Neural crest cell (in vitro differentiated cells): ENCODE results near the gene EVC. TPM values are rescaled to one million over a fixed set of nuclear protein-coding genes. Genes with fewer than 3 reads are reported as not detected.

Experiments used
- DNase-seq: peaks from one replicate; pipeline ENCODE4 v3.0.0; 2021; ENCODE audit warnings: low read depth, mixed read lengths, low spot score
- H3K27ac Mint-ChIP-seq: one replicate; pipeline ENCODE4 v1.8.0; 2021; ENCODE audit warnings: mild to moderate bottlenecking, mixed read lengths; ENCODE audit not compliant: unreplicated experiment
- H3K27me3 Mint-ChIP-seq: 2 replicates; pipeline ENCODE4 v1.8.0; 2021; ENCODE audit warnings: low read depth, mild to moderate bottlenecking, mixed read lengths
- H3K36me3 Mint-ChIP-seq: 2 replicates; pipeline ENCODE4 v1.8.0; 2021; ENCODE audit warnings: low read depth, mild to moderate bottlenecking, mixed read lengths
- H3K4me1 Mint-ChIP-seq: 2 replicates; pipeline ENCODE4 v1.8.0; 2021; ENCODE audit warnings: mixed read lengths
- H3K4me3 Mint-ChIP-seq: one replicate; pipeline ENCODE4 v1.8.0; 2021; ENCODE audit warnings: mild to moderate bottlenecking, mixed read lengths
- H3K9me3 Mint-ChIP-seq: 2 replicates; pipeline ENCODE4 v1.8.0; 2021; ENCODE audit warnings: mixed read lengths
- total RNA-seq: library from RNA; stranded (reverse); gene quantifications from 2 replicates; pipeline ENCODE4 v1.2.1, GENCODE V29; 2021
- TF ChIP-seq, protein P1 (sequence below): fragments of 200-600 bp; sonication (generic); conservative IDR thresholded peaks from 2 replicates; pipeline ENCODE4 v1.5.0; 2021; ENCODE audit warnings: antibody characterized with exemption, mild to moderate bottlenecking

Gene EVC
- total RNA-seq, 1 donor from 2014 or later, result 24.4 TPM

DNA sequence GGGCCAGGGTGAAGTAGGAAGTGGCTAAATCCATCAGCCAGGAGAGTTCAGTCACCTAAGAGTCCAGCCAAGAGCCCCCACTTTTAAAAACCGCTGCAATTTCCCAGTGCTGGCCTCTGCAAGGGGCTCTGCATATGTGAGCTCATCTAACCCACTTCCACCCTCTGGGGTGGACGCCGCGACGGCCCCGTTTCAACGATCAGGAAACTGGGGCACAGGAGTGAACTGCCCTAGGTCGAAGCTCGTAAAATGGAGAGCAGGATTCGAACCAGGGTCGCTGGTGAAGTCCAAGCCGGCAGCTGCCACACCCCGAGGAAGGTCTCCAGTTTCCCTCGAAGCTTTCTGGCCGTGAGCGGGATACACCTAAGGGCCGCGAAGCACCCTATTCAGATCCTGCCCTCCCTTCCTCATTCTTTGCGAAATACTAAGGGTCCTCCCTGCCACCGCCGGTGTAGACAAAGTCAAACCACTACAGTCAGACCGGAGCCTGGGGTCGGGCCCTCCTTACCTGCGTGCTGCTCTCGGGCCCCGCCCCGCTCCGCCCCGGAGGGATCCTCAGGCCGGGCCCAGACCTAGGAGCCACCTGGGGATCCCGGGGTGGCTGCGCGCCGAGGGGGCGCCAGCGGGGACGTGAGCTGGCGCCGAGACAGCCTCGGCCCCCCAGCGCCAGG lies 3.1 kb upstream of the EVC start:
- Mint-ChIP-seq H3K36me3 (peaks cover 27% of the 10 kb centered on the region), H3K27ac (no peak overlapping the region), H3K9me3 (peaks cover 11% of the 10 kb centered on the region), H3K4me3 (peak overlapping the region; percentile 81), H3K4me1 (peaks cover 37% of the 10 kb centered on the region), H3K27me3 (peaks cover 4% of the 10 kb centered on the region)
- TF ChIP-seq, protein P1, sequence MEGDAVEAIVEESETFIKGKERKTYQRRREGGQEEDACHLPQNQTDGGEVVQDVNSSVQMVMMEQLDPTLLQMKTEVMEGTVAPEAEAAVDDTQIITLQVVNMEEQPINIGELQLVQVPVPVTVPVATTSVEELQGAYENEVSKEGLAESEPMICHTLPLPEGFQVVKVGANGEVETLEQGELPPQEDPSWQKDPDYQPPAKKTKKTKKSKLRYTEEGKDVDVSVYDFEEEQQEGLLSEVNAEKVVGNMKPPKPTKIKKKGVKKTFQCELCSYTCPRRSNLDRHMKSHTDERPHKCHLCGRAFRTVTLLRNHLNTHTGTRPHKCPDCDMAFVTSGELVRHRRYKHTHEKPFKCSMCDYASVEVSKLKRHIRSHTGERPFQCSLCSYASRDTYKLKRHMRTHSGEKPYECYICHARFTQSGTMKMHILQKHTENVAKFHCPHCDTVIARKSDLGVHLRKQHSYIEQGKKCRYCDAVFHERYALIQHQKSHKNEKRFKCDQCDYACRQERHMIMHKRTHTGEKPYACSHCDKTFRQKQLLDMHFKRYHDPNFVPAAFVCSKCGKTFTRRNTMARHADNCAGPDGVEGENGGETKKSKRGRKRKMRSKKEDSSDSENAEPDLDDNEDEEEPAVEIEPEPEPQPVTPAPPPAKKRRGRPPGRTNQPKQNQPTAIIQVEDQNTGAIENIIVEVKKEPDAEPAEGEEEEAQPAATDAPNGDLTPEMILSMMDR, result no peak
- peak; percentile 3 for DNase-seq

DNA sequence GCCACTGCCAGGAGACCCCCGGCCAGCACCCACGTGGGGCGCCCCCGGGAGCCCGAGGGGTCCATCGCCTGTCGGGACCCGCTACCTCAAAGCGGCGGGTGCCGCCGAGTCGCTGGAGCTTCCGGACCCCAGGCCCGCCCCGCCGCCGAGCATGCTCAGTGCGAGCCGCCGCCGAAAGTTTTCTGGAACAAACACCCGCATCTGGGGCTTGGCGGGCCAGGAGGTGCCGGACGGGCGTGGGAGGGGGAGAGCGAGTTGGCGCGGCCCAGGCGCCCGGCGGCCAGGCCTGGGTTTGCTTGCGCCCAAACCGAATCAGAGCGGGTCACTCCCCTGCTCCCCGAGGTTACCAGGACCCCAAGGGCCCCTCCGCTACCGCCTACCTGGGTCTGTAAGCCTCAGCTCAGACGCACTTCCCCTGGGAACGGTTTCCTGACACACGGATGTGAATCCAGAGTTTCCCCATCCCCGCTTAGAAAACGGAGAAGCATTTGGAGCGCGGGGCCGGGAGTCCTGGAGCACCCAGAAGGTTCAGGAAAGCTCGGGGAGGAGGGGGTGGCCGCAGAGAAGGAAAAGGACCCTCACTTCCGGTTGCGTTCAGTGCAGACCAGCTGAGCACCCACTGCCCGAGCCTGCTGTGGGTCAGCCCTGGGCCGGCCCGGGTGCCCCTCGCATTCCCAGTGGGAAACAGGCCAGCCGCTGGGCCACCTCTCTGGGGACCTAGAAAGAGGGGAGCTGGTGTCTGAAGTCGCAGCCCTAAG lies 2.4 kb upstream of the EVC start, which contains the start of gene EVC2:
TSS of gene EVC2 (minus strand) at position 111 of the 758 bp plus-strand sequence. CDS start at position 65, 46 bp downstream.
- H3K9me3 Mint-ChIP-seq, result peaks cover 8% of the 10 kb centered on the region
- H3K27ac Mint-ChIP-seq, result no peak within 1 kb of the TSS
- peaks cover 4% of the 10 kb centered on the region for H3K27me3 Mint-ChIP-seq
- TF ChIP-seq, protein P1, result no peak
- peak; percentile 51 for DNase-seq
- peaks cover 37% of the 10 kb centered on the region for H3K4me1 Mint-ChIP-seq
- peaks cover 22% of the 10 kb centered on the region for H3K36me3 Mint-ChIP-seq
- peak within 1 kb of the TSS; percentile 92 for H3K4me3 Mint-ChIP-seq

DNA sequence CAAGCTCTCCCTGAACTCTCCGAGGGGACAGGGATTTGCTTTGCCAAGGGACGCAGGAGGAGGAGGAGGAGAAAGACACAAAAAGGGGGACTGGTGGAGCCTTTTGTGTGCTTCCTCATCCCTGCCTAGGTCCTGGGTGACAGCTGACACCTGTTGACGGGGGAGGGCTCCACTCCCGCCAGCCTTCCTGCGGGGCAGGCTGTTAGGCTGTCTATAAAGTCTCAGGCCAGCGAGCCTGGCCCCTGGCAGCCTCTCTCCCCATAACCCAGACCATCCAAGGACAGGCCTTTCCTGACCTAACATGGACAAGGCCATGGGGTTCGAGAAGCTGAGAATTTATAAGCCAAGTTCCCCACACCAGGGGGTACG lies 1.8 kb upstream of the EVC start:
- DNase-seq, result no peak
- Mint-ChIP-seq H3K27ac (no peak overlapping the region), H3K9me3 (peaks cover 3% of the 10 kb centered on the region), H3K27me3 (peaks cover 4% of the 10 kb centered on the region), H3K4me1 (peaks cover 41% of the 10 kb centered on the region), H3K4me3 (peak overlapping the region; percentile 92), H3K36me3 (peaks cover 19% of the 10 kb centered on the region)
- TF ChIP-seq, protein P1, result no peak

DNA sequence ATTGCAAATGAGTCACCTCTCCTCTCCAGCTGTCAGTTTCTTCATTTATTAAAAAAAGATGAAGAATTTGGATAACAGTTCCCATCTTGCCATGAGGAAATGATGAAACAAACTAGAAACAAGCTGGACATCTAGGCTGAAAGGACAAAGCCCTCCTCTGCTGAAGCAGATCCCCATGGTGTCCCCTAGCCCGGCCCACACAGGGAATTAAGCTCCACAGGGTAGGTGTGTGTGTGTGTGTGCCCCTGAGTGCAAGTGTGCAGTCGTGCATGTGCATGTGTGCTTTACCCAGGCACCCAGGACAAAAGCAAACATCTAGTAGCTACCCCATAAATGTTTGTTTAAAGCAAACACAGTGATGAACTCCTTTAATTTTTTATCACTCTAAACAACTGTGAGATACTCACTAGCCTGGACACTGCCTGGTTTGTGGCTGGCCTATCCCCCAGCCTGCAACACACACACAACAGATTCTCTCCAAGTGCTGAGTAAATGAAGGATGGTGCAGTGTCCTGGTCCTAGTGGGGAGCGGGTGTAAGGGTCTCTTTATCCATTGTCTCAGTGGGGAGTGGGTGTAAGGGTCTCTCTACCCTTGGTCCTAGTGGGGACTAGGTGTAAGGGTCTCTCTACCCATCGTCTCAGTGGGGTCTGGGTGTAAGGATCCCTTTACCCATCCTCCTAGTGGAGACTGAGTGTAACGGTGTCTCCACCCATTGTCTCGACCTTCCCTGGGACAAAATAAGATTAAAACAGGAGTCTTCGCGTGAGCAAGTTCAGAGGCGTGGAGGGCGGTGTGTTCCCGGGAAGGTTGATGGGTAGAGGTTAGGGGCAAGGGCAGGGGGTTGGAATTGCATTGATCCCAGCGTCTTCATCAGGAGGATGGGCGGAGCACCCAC lies 688 bp upstream of the EVC start:
- Mint-ChIP-seq H3K36me3 (peaks cover 19% of the 10 kb centered on the region), H3K27ac (peak overlapping the region; percentile 83), H3K9me3 (peaks cover 5% of the 10 kb centered on the region), H3K4me1 (peaks cover 41% of the 10 kb centered on the region), H3K27me3 (peaks cover 4% of the 10 kb centered on the region), H3K4me3 (peak overlapping the region; percentile 92)
- DNase-seq, result peak; percentile 18
- TF ChIP-seq, protein P1, result peak; percentile 60

DNA sequence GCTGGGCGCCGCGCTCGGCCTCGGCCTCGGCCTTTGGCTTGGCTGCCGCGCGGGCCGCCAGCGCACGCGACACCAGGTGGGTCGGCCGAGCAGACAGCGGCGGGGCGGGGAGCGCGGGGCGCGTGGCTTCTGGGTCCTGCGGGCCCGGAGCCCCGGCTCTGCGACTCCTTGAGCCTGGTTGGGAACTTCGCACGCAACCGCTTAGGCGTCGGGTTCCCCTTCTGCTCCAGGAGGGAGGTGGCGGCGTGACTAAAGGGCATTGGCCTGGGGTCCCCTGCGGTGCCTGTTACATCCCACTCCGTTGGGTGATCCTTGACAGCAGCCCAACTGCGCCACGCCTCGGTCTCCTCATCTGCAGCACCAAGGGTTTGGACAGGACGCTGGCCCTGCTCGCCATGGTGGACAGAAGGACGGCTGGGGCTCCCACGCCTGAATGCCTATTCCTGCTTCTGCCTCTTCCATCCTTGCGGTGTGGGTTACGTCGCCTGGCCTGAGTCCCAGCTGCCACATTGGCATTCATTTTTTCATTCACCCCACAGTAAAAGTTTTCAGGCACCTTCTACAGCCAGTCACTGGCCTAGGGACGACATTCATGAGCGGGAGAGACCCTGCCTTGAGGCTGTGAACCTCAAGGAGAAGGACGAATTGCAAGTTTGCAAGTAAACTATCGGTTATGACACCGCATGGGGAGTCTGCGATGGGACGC lies 631 bp downstream of the EVC start:
- DNase-seq, result peak; percentile 19
- H3K9me3 Mint-ChIP-seq, result peaks cover 2% of the 10 kb centered on the region
- H3K4me3 Mint-ChIP-seq, result peak overlapping the region; percentile 89
- peaks cover 37% of the 10 kb centered on the region for H3K4me1 Mint-ChIP-seq
- TF ChIP-seq, protein P1, result no peak
- peaks cover 21% of the 10 kb centered on the region for H3K36me3 Mint-ChIP-seq
- no peak overlapping the region for H3K27ac Mint-ChIP-seq
- peaks cover 4% of the 10 kb centered on the region for H3K27me3 Mint-ChIP-seq
